Left lobe of liver (tissue), 2 donors: ENCODE data around the gene ATP8B2. TPM values are rescaled to one million over a fixed set of nuclear protein-coding genes. Genes with fewer than 3 reads are reported as not detected.
A peak's percentile ranks its signal among the peaks of the same experiment; 100 is the strongest.
"Not testable (repeated sequence)": the region's sequence is repeated elsewhere in the genome, so short reads cannot be mapped to it uniquely, and the experiment has no call there.

Source experiments
- ATAC-seq: fragments of 200-7000 bp; cut with Tn5 transposase; one replicate; pipeline ENCODE4 v1.9.1; 2020; ENCODE audit warnings: mild to moderate bottlenecking, moderate library complexity
- DNase-seq: peaks from one replicate; pipeline ENCODE4 v3.0.0-alpha.2; 2020; ENCODE audit warnings: low spot score
- total RNA-seq: library from RNA; stranded (reverse); gene quantifications from one replicate; pipeline ENCODE4 v1.2.1, GENCODE V29; 2021
- donor health status: DM: no; HTN: no; CAD: no; lungs with moderate emphysema.
- donor health status: DM: no; HTN: yes; CAD: no.

Gene ATP8B2
- total RNA-seq, 1 donor from 2014 or later, result 4.4 TPM

- DNase-seq, result no peak
- ATAC-seq, result peak; percentile 13
Measured at GRCh38 chr1:154344977-154345837, 19.9 kb downstream of the ATP8B2 start.

DNA sequence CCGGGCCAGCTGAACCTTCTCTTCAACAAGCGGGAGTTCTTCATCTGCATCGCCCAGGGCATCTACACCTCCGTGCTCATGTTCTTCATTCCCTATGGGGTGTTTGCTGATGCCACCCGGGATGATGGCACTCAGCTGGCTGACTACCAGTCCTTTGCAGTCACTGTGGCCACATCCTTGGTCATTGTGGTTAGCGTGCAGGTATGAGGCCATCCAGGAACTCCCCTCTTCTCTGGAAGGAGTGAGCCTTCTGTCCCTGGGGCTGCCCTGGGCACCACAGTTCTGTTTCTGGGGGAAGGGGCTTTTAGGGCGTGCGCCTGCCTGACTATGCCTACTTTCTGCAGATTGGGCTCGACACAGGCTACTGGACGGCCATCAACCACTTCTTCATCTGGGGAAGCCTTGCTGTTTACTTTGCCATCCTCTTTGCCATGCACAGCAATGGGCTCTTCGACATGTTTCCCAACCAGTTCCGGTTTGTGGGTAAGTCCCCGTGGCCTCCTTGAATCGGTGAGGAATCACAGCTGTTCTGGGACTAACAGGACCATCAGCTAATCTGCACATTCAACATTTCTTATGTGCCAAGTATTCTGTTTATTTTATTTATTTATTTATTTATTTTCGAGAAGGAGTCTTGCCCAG lies 21.1 kb downstream of the ATP8B2 start:
- ATAC-seq (no peak), DNase-seq (no peak)

GRCh38 chr1:154347961-154348360 lies 22.6 kb downstream of the ATP8B2 start:
- no peak for ATAC-seq
- no peak for DNase-seq

- DNase-seq (no peak), ATAC-seq (peak; percentile 9)
Measured at GRCh38 chr1:154348429-154349076, 23.2 kb downstream of the ATP8B2 start.

DNA sequence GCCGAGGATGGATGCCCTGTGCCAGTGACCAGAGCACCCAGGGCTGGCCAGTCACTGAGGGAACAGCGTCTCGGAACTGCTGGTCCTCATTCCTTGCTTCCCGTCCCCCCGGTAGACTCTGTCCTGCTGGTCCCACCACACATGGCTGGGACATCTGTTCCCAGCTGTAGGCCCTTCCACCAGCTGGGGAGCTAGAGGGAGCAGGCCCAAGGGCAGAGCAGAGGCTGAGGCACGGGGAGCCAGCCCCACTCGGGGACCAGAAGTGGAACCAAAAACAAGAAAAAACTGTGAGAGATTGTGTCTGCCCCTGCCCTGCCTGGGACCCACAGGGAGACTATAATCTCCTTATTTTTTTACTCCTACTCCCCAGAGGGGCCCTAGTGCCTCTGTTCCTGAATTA lies 23.8 kb downstream of the ATP8B2 start:
- DNase-seq (no peak), ATAC-seq (no peak)

GRCh38 chr1:154350383-154350782 lies 25.1 kb downstream of the ATP8B2 start:
- no peak for ATAC-seq
- DNase-seq, result no peak

- no peak for ATAC-seq
- DNase-seq, result no peak
Measured at GRCh38 chr1:154351363-154352068, 26.2 kb downstream of the ATP8B2 start.

DNA sequence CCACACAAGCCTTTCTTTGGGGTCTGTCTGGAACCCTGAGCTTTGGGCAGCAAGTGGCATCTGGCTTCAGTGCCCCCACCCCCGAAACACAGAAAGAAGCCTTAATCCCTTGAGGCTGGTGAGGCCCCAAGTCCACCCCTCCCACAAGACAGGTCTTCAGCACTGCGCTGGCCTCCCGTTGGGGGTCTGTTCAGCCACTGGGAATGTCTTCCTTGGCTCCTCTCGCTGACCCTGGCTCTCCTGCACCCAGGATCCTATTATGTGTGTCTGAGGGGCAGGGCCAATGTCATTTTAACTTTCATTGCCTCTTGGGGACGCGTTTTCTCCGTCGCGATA lies 26.9 kb downstream of the ATP8B2 start:
- ATAC-seq (no peak), DNase-seq (no peak)

DNA sequence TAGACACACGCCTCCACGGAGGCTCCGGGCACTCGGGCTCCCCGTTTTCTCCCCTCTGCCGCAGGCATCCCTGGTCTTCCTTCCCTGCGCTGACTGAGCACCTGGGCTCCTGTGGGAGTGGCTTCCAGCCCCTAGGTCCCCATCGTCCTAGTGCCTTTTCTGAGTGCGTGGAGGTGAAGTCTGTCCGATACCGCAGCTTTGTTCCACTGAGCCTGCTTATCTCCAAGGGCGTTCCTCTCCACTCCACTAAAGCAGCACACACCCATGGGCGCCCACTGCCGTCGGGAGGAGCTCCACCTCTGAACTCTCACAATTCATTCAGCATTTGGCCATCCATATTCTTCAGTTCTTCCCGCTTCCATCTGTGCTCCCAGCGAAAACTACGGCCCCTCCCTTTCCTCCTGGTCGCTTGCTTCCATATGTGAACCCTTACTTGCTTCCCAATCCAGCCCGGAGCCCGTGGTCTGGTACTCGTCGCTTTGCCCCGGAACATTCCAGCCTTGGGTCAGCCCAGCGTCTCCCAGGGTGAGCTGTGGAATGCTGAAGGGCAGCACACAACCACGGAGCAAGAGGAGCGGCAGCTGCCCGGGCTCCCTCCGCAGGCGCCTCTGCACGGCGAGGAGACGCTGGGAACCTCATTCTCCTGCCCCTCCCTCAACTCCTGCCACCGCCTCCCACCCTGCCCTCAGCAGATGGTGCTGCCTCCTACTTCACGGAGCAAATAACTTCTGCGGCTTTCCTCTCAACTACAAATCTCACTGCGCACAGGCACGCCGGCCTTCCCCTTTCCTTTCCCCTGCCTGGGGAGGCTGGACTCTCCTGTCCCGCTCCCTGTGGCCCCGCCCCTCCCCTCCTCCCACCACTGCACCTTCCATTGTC lies 27.5 kb downstream of the ATP8B2 start:
- DNase-seq (peak; percentile 68), ATAC-seq (peak; percentile 66)

GRCh38 chr1:154353460-154353904 lies 28.2 kb downstream of the ATP8B2 start:
- peak; percentile 67 for DNase-seq
- ATAC-seq, result peak; percentile 74

GRCh38 chr1:154353966-154354365 lies 28.6 kb downstream of the ATP8B2 start:
- ATAC-seq, result no peak
- no peak for DNase-seq

- ATAC-seq, result no peak
- DNase-seq, result no peak
Measured at GRCh38 chr1:154358519-154358918, 33.2 kb downstream of the ATP8B2 start.

- ATAC-seq (no peak), DNase-seq (no peak)
Measured at GRCh38 chr1:154360288-154360687, 35.0 kb downstream of the ATP8B2 start.

- not testable (repeated sequence) for ATAC-seq, DNase-seq
Measured at GRCh38 chr1:154360881-154361280, 35.6 kb downstream of the ATP8B2 start.

- DNase-seq (no peak), ATAC-seq (no peak)
Measured at GRCh38 chr1:154361357-154361756, 36.0 kb downstream of the ATP8B2 start.

GRCh38 chr1:154371436-154371835 lies 46.1 kb downstream of the ATP8B2 start:
- ATAC-seq, result no peak
- DNase-seq, result no peak

DNA sequence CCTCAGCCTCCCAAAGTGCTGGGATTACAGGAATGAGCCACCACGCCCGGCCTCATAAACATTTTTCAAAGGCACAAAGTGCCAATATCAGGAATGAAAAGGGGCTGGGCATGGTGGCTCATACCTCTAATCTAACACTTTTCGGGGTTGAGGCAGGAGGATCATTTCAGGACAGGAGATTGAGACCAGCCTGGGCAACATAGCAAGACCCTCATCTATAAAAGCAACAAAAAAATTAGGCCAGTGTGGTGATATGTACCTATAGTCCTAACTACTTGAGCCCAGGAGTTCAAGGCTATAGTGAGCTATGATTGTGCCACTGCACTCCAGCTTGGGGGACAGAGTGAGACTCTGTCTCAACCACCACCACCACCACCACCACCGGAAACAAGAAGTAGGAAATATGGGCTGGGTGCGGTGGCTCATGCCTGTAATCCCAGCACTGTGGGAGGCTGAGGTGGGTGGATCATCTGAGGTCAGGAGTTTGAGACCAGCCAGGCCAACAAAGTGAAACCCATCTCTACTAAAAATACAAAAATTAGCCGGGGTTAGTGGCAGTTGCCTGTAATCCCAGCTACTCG lies 48.5 kb downstream of the ATP8B2 start:
- DNase-seq, ATAC-seq: not testable (repeated sequence)

- ATAC-seq, result no peak
Measured at GRCh38 chr1:154379301-154379700, 54.0 kb downstream of the ATP8B2 start.

GRCh38 chr1:154384650-154385489 lies 59.5 kb downstream of the ATP8B2 start:
- peak; percentile 72 for ATAC-seq
- DNase-seq, result no peak

More at GRCh38 chr1:154379301-154379700, 54.0 kb downstream of the ATP8B2 start:
- DNase-seq, result no peak
